Ishikawa (cell line): ENCODE results near the gene PRB3.

Experiments used
- CEBPB ChIP-seq: IDR thresholded peaks from 2 replicates; pipeline ENCODE4 v1.6.1; 2012
- CREB1 ChIP-seq: IDR thresholded peaks from 2 replicates; pipeline ENCODE4 v1.6.1; 2012; ENCODE audit warnings: low read depth
- EGR1 ChIP-seq: IDR thresholded peaks from 2 replicates; pipeline ENCODE4 v1.6.1; 2012
- EP300 ChIP-seq: IDR thresholded peaks from 2 replicates; pipeline ENCODE4 v1.6.1; 2012; ENCODE audit warnings: borderline replicate concordance
- FOXM1 ChIP-seq: IDR thresholded peaks from 2 replicates; pipeline ENCODE4 v1.6.1; 2012; ENCODE audit warnings: low read depth, borderline replicate concordance
- MAX ChIP-seq: IDR thresholded peaks from 2 replicates; pipeline ENCODE4 v1.6.1; 2012
- NFIC ChIP-seq: IDR thresholded peaks from 2 replicates; pipeline ENCODE4 v1.6.1; 2012
- RAD21 ChIP-seq: IDR thresholded peaks from 2 replicates; pipeline ENCODE4 v1.6.1; 2012; ENCODE audit warnings: low read depth
- REST ChIP-seq: IDR thresholded peaks from 2 replicates; pipeline ENCODE4 v1.6.1; 2012; ENCODE audit warnings: low read depth, mild to moderate bottlenecking
- TAF1 ChIP-seq: IDR thresholded peaks from 2 replicates; pipeline ENCODE4 v1.6.1; 2012; ENCODE audit warnings: low read depth, mild to moderate bottlenecking
- TCF12 ChIP-seq: IDR thresholded peaks from 2 replicates; pipeline ENCODE4 v1.6.1; 2012; ENCODE audit warnings: low read depth
- TEAD4 ChIP-seq: IDR thresholded peaks from 2 replicates; pipeline ENCODE4 v1.6.1; 2012
- YY1 ChIP-seq: IDR thresholded peaks from 2 replicates; pipeline ENCODE4 v1.6.1; 2012; ENCODE audit warnings: low read depth
- ZBTB7A ChIP-seq: IDR thresholded peaks from 2 replicates; pipeline ENCODE4 v1.6.1; 2012; ENCODE audit warnings: low read depth
- TF ChIP-seq, protein P1 (sequence below): IDR thresholded peaks from 2 replicates; pipeline ENCODE4 v1.6.1; 2012

Gene PRB3

GRCh38 chr12:11246489-11246888 lies 23.0 kb downstream of the PRB3 start:
- TF ChIP-seq CREB1 = no peak
- no peak for TF ChIP-seq RAD21
- no peak for TF ChIP-seq MAX
- no peak for TF ChIP-seq EGR1
- TF ChIP-seq CEBPB = no peak
- TF ChIP-seq TCF12 = no peak
- TF ChIP-seq TEAD4 = no peak
- no peak for TF ChIP-seq REST
- no peak for TF ChIP-seq YY1
- TF ChIP-seq, protein P1, sequence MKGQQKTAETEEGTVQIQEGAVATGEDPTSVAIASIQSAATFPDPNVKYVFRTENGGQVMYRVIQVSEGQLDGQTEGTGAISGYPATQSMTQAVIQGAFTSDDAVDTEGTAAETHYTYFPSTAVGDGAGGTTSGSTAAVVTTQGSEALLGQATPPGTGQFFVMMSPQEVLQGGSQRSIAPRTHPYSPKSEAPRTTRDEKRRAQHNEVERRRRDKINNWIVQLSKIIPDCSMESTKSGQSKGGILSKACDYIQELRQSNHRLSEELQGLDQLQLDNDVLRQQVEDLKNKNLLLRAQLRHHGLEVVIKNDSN = no peak

DNA sequence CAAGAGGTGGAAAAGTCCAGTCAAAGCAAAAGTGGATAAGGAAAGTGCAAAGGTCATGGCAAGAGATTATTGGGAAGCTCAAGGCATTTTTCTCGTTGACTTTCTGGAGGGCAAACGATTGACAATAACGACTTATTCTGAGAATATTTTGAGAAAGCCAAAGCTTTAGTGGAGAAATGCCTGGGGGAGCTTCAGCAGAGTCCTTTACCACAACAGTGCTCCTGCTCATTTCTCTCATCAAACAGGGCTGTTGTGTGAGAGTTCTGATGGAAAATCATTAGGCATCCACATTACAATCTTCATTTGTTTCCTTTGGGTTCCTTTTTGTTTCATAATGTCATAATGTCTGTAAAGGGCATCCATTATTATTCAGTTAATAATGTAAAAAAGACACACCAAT lies 26.9 kb downstream of the PRB3 start:
- TF ChIP-seq TCF12 = no peak
- TF ChIP-seq TAF1 = no peak
- TF ChIP-seq TEAD4 = no peak
- TF ChIP-seq, protein P1 = no peak

- TF ChIP-seq FOXM1 = no peak
- no peak for TF ChIP-seq MAX
- no peak for TF ChIP-seq EP300
- TF ChIP-seq REST = no peak
- TF ChIP-seq ZBTB7A = no peak
- TF ChIP-seq EGR1 = no peak
- TF ChIP-seq TAF1 = no peak
- no peak for TF ChIP-seq CREB1
- TF ChIP-seq, protein P1 = no peak
- TF ChIP-seq YY1 = no peak
- TF ChIP-seq TCF12 = no peak
Observed at GRCh38 chr12:11240348-11240930, 29.1 kb downstream of the PRB3 start.

GRCh38 chr12:11238275-11238674 lies 31.2 kb downstream of the PRB3 start:
- no peak for TF ChIP-seq EGR1
- no peak for TF ChIP-seq REST
- no peak for TF ChIP-seq NFIC
- no peak for TF ChIP-seq TAF1
- TF ChIP-seq CEBPB = no peak
- no peak for TF ChIP-seq EP300
- TF ChIP-seq TCF12 = no peak
- TF ChIP-seq FOXM1 = no peak

DNA sequence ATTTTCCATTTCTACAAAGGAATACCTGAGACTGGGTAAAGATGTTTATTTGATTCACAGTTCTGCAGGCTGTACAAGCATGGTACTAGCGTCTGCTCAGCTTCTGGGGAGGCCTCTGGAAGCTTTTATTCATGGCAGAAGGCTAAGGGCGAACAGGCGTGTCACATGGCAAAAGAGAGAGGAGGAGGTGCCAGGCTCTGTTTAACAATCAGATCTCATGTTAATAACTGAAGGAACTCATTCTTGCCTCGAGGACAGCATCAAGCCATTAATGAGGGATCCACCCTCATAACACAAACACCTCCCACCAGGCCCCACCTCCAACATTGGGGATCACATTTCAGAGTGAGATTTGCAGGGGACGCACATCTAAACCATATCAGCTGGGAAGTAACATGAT lies 36.0 kb downstream of the PRB3 start:
- no peak for TF ChIP-seq YY1
- TF ChIP-seq CEBPB = no peak
- no peak for TF ChIP-seq TAF1
- TF ChIP-seq TEAD4 = no peak
- TF ChIP-seq TCF12 = no peak
- TF ChIP-seq ZBTB7A = no peak
- TF ChIP-seq REST = no peak
- TF ChIP-seq, protein P1 = no peak
